22Rv1 (cell line): ENCODE results near the gene GNG7.

Source experiments
- H3K27ac ChIP-seq: fragments of 450-650 bp; 2 replicates; pipeline ENCODE4 v1.5.1; 2017
- ZFX ChIP-seq: fragments of 450-650 bp; IDR thresholded peaks from 2 replicates; pipeline ENCODE4 v1.6.1; 2017; ENCODE audit warnings: antibody characterized with exemption, borderline replicate concordance
- TF ChIP-seq, protein P1 (sequence below): fragments of 450-650 bp; IDR thresholded peaks from 2 replicates; pipeline ENCODE4 v1.5.1; 2017; ENCODE audit warnings: mild to moderate bottlenecking

The GNG7 gene

DNA sequence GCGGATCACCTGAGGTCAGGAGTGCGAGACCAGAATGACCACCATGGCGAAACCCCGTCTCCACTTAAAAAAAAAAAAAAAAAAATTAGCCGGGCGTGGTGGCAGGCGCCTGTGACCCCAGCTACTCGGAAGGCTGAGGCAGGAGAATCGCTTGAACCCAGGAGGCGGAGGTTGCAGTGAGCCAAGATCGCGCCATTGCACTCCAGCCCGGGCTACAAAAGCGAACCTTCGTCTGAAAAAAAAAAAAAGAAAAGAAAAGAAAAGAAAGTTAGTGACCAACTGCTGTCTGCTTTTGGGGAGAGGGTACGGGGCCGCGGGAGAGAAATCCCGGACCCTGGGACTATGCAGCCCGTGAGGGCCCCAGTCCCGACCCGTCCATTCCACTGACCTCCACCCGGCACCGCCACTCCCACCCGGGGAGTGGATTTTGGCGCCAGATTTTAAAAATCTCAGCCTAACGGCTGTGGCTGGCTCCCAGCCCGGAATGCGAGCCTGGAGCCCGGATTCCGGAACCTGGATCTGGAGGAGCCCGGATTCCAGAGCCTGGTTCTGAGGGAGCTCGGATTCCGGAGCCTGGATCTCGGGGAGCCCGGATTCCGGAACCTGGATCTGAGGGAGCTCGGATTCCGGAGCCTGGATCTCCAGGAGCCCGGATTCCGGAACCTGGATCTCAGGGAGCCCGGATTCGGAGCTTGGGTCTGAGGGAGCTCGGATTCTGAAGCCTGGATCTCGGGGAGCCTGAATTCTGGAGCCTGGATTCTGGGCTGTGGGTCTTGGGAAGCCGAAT, 239.7 kb downstream of the GNG7 start:
- H3K27ac ChIP-seq = peak overlapping the region; percentile 83
- TF ChIP-seq, protein P1, sequence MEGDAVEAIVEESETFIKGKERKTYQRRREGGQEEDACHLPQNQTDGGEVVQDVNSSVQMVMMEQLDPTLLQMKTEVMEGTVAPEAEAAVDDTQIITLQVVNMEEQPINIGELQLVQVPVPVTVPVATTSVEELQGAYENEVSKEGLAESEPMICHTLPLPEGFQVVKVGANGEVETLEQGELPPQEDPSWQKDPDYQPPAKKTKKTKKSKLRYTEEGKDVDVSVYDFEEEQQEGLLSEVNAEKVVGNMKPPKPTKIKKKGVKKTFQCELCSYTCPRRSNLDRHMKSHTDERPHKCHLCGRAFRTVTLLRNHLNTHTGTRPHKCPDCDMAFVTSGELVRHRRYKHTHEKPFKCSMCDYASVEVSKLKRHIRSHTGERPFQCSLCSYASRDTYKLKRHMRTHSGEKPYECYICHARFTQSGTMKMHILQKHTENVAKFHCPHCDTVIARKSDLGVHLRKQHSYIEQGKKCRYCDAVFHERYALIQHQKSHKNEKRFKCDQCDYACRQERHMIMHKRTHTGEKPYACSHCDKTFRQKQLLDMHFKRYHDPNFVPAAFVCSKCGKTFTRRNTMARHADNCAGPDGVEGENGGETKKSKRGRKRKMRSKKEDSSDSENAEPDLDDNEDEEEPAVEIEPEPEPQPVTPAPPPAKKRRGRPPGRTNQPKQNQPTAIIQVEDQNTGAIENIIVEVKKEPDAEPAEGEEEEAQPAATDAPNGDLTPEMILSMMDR = no peak
- no peak for TF ChIP-seq ZFX

DNA sequence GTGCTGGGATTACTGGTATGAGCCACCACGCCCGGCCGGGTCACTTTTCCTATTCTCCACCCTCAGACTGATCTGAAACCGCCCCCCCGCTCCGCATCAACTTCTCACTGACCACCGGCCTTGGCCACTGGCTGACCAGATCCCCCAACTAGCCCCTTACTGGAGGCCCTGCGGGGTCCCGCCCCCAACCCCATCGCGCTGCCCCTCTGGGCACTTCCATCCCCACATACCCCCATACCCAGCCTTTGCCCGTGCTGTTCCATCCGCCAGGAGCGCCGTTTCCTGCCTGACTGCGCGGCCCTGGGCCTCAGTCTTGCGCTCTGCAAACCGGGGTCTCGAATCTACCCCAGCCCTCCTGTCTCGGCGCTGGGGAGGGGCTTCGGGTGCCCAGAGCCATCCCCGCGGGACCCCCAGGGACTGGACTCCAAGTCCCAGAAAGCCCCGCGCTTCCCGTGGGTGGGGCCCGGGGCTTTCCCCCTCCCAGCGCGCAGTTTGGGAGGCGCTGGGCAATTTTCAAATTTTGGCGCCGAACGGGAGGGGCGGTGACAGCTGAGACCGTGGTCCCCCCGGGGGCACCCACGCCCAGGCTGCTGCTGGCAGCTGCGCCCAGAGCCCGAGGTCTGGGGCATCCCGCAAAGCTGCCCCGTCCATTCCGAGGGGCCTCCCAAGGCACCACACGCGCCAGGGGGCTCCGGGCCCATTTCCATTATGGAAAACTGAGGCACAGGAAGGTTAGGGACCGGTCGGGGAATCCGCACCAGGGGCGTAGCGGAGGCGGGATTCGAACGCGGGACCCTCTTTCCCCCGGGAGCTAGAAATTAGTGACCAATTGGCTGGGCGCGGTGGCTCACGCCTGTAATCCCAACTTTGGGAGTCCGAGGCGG, 240.5 kb downstream of the GNG7 start:
- peak overlapping the region; percentile 83 for H3K27ac ChIP-seq
- TF ChIP-seq ZFX = no peak
- TF ChIP-seq, protein P1 = peak; percentile 44
